Iris pigment epithelial cell (primary cell): Measurements from ENCODE around the gene ITSN1.
"Not testable (repeated sequence)": the region's sequence is repeated elsewhere in the genome, so short reads cannot be mapped to it uniquely, and the experiment has no call there.

Source experiments
- DNase-seq: peaks from one replicate; pipeline ENCODE4 v3.0.0-alpha.2; 2011; ENCODE audit warnings: low read depth

ITSN1 gene

GRCh38 chr21:33860332-33860879 is 218.1 kb downstream of the ITSN1 start:
- DNase-seq = no peak

GRCh38 chr21:33861125-33861524 is 218.8 kb downstream of the ITSN1 start:
- no peak for DNase-seq

GRCh38 chr21:33863191-33863590 is 220.9 kb downstream of the ITSN1 start:
- DNase-seq = not testable (repeated sequence)

GRCh38 chr21:33864150-33864549 is 221.8 kb downstream of the ITSN1 start:
- DNase-seq = no peak

GRCh38 chr21:33865176-33865575 is 222.9 kb downstream of the ITSN1 start:
- DNase-seq = no peak

GRCh38 chr21:33865996-33866575 is 223.8 kb downstream of the ITSN1 start:
- DNase-seq = no peak

- peak; percentile 24 for DNase-seq
Measured at GRCh38 chr21:33866826-33867225, 224.5 kb downstream of the ITSN1 start.

GRCh38 chr21:33867868-33868267 is 225.6 kb downstream of the ITSN1 start:
- not testable (repeated sequence) for DNase-seq

- no peak for DNase-seq
Measured at GRCh38 chr21:33869873-33870272, 227.6 kb downstream of the ITSN1 start.

- DNase-seq = peak; percentile 68
Measured at GRCh38 chr21:33870768-33871167, 228.5 kb downstream of the ITSN1 start.

GRCh38 chr21:33871171-33871570 is 228.9 kb downstream of the ITSN1 start:
- peak; percentile 81 for DNase-seq

GRCh38 chr21:33872881-33873515 is 230.7 kb downstream of the ITSN1 start:
- no peak for DNase-seq

- no peak for DNase-seq
Measured at GRCh38 chr21:33874161-33874560, 231.9 kb downstream of the ITSN1 start.

GRCh38 chr21:33875026-33875695 is 232.9 kb downstream of the ITSN1 start:
- DNase-seq = no peak

GRCh38 chr21:33878824-33879223 is 236.5 kb downstream of the ITSN1 start:
- no peak for DNase-seq

GRCh38 chr21:33880626-33881025 is 238.3 kb downstream of the ITSN1 start:
- no peak for DNase-seq

- DNase-seq = no peak
Measured at GRCh38 chr21:33881689-33882440, 239.6 kb downstream of the ITSN1 start.

GRCh38 chr21:33883118-33883517 is 240.8 kb downstream of the ITSN1 start:
- DNase-seq = no peak

- DNase-seq = peak; percentile 38
Measured at GRCh38 chr21:33884376-33885171, 242.3 kb downstream of the ITSN1 start.

- no peak for DNase-seq
Measured at GRCh38 chr21:33885172-33885514, 242.8 kb downstream of the ITSN1 start.

- DNase-seq = no peak
Measured at GRCh38 chr21:33886321-33886720, 244.0 kb downstream of the ITSN1 start.

GRCh38 chr21:33890187-33890586 is 247.9 kb downstream of the ITSN1 start:
- no peak for DNase-seq
